Medulla oblongata (tissue), 1 donor: Measurements from ENCODE around the gene SLC16A12.
A peak's percentile ranks its signal among the peaks of the same experiment; 100 is the strongest.
"Not testable (repeated sequence)": the region's sequence is repeated elsewhere in the genome, so short reads cannot be mapped to it uniquely, and the experiment has no call there.

Source experiments
- DNase-seq: peaks from one replicate; pipeline ENCODE4 v3.0.0-alpha.2; 2015; ENCODE audit errors: extremely low spot score

SLC16A12 gene

GRCh38 chr10:89419548-89419947 lies 115.8 kb downstream of the SLC16A12 start:
- no peak for DNase-seq

- DNase-seq = no peak
These were observed 118.9 kb downstream of the SLC16A12 start for GRCh38 chr10:89416465-89416864.

- DNase-seq = peak; percentile 64
These were observed 120.2 kb downstream of the SLC16A12 start for GRCh38 chr10:89414879-89415821.

GRCh38 chr10:89414146-89414878 lies 121.1 kb downstream of the SLC16A12 start, which contains the start of gene IFIT5:
Gene IFIT5 (plus strand): TSS chr10:89414568. CDS start chr10:89414799, 231 bp downstream.
- DNase-seq = peak; percentile 79

GRCh38 chr10:89413398-89413912 lies 121.9 kb downstream of the SLC16A12 start:
- no peak for DNase-seq

GRCh38 chr10:89412276-89412675 lies 123.1 kb downstream of the SLC16A12 start:
- DNase-seq = not testable (repeated sequence)

- not testable (repeated sequence) for DNase-seq
These were observed 124.3 kb downstream of the SLC16A12 start for GRCh38 chr10:89411135-89411534.

- not testable (repeated sequence) for DNase-seq
These were observed 124.8 kb downstream of the SLC16A12 start for GRCh38 chr10:89410551-89410950.

- DNase-seq = not testable (repeated sequence)
These were observed 126.1 kb downstream of the SLC16A12 start for GRCh38 chr10:89409282-89409681.

GRCh38 chr10:89407792-89408191 lies 127.6 kb downstream of the SLC16A12 start:
- DNase-seq = not testable (repeated sequence)

GRCh38 chr10:89406178-89406577 lies 129.2 kb downstream of the SLC16A12 start:
- not testable (repeated sequence) for DNase-seq

- no peak for DNase-seq
These were observed 131.0 kb downstream of the SLC16A12 start for GRCh38 chr10:89404104-89405047.

GRCh38 chr10:89403043-89403442 lies 132.4 kb downstream of the SLC16A12 start:
- no peak for DNase-seq

- no peak for DNase-seq
These were observed 135.4 kb downstream of the SLC16A12 start for GRCh38 chr10:89399956-89400355.

GRCh38 chr10:89398003-89398749 lies 137.2 kb downstream of the SLC16A12 start:
- DNase-seq = no peak

- no peak for DNase-seq
These were observed 140.3 kb downstream of the SLC16A12 start for GRCh38 chr10:89395141-89395540.

GRCh38 chr10:89393898-89394297 lies 141.5 kb downstream of the SLC16A12 start:
- DNase-seq = no peak

GRCh38 chr10:89392974-89393373 lies 142.4 kb downstream of the SLC16A12 start:
- peak; percentile 71 for DNase-seq

GRCh38 chr10:89391907-89392756 lies 143.3 kb downstream of the SLC16A12 start, which contains the start of gene IFIT1:
Gene IFIT1 (plus strand): TSS chr10:89392623. CDS start chr10:89392713, 90 bp downstream.
- peak; percentile 97 for DNase-seq
